Breast epithelium (tissue), 3 donors: ENCODE measurements around the gene WSB1.

Source experiments
- POLR2A ChIP-seq: fragments of 450-650 bp; IDR thresholded peaks from one replicate; pipeline ENCODE4 v1.6.1; 2016; ENCODE audit warnings: antibody characterized with exemption, mild to moderate bottlenecking, moderate library complexity
- POLR2AphosphoS5 ChIP-seq, 3 donors: sonication (generic); formaldehyde crosslinking; IDR thresholded peaks; one replicate each; pipeline ENCODE4 v1.6.1; 2017; ENCODE audit warnings: antibody characterized with exemption in 3 of 3

GRCh38 chr17:27313301-27313700, 19.4 kb downstream of the WSB1 start:
- TF ChIP-seq POLR2A (no peak), POLR2AphosphoS5 (IDR thresholded peaks at IDR 0.05) (no peak)
